Measurements from ENCODE around the gene PPM1K.

The PPM1K gene

DNA sequence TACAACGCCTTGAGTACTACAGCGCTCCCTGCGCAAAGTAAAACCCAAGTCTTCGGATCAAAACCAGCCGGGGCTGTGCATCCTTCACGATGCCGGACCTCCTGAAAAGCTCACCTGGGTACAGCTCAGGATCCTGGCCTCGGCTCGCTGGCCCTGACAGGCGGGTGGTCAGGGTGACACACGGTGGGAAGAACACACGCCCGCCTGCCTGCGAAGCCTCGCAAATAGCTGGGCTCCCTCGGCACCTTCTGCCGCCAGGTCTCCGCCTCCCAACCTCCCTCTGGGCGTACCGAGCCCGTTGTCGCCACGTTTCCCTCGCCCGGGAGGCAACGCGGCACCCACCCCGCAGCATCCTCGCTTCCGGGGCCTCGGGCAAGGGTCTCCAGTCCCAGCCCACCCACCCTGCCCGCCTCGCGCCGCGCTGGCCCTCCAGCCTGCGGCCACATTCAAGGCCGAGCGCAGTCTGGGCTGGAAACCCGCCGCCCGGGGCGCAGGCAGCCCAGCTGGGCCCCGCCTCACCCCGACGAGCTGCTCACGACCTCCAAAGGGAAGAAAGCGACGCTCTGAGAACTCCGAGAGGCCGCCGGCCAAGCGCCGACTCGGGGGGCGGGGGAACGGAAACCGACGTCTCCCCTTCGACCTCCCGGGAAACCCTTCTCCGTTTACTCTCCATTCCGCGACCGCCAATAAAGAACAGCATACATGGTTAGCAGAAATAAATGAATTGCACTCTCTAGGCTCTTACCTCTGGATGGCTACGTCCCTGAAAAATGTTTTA lies 511 bp downstream of the PPM1K start:
- peaks cover 0 to 4% of the 10 kb centered on the region in 2 experiments for H3K4me1 ChIP-seq (ENCODE audit: control insufficient read depth in 1 of 2, insufficient read depth in 2 of 2, low read length in 2 of 2)
- H3K23ac ChIP-seq (ENCODE audit: low read length) = no peak overlapping the region
- peak overlapping the region; percentile 71 for H3K9ac ChIP-seq (ENCODE audit: low read length)
- no peak overlapping the region for H2AK5ac ChIP-seq (ENCODE audit: low read length)
- H2AFZ ChIP-seq (ENCODE audit: insufficient read depth, low read length, poor library complexity) = peak overlapping the region; percentile 93
- no peak overlapping the region for H4K12ac ChIP-seq (ENCODE audit: low read depth, low read length)
- WGBS (ENCODE audit: extremely low coverage, insufficient coverage, insufficient read length) = no CpG with 5 or more reads among the region's 66 CpGs
- no peaks in the 10 kb centered on the region for H3K9me3 ChIP-seq (ENCODE audit: insufficient read depth, low read depth, low read length)
- peak overlapping the region; percentile 82 for H3K14ac ChIP-seq (ENCODE audit: low read length)
- no peak overlapping the region for H2BK120ac ChIP-seq (ENCODE audit: insufficient read depth, low read length, poor library complexity)
- H3K4ac ChIP-seq (ENCODE audit: low read depth, low read length) = peak overlapping the region; percentile 35
- H2BK5ac ChIP-seq (ENCODE audit: low read depth, low read length, poor library complexity) = no peak overlapping the region
- peak overlapping the region; percentile 88 for H3K4me3 ChIP-seq (ENCODE audit: low read depth, low read length)
- peak overlapping the region; percentile 32 for H4K91ac ChIP-seq (ENCODE audit: low read depth, low read length)
- H4K8ac ChIP-seq (ENCODE audit: low read depth, low read length) = peak overlapping the region; percentile 72
- peaks cover 3% of the 10 kb centered on the region for H3K79me2 ChIP-seq (ENCODE audit: control insufficient read depth, insufficient read depth, low read length, poor library complexity)
- peak; percentile 66 to 68 for DNase-seq
- peak overlapping the region; percentile 59 for H3K18ac ChIP-seq (ENCODE audit: low read length)
- H3K27me3 ChIP-seq (ENCODE audit: insufficient read depth, low read length) = no peaks in the 10 kb centered on the region
- peak overlapping the region; percentile 90 for H3K4me2 ChIP-seq (ENCODE audit: low read length)
- H3K27ac ChIP-seq (ENCODE audit: low read depth, low read length) = peak overlapping the region; percentile 65
- H3K36me3 ChIP-seq (ENCODE audit: control insufficient read depth in 1 of 2, insufficient read depth in 2 of 2, low read length in 2 of 2) = no peaks in the 10 kb centered on the region
- H2BK12ac ChIP-seq (ENCODE audit: low read length) = no peak overlapping the region
- peaks cover 8% of the 10 kb centered on the region for H3K79me1 ChIP-seq (ENCODE audit: low read length)

- Histone ChIP-seq H2AK5ac (ENCODE audit: low read length) (no peak overlapping the region), H4K12ac (ENCODE audit: low read depth, low read length) (no peak overlapping the region), H3K14ac (ENCODE audit: low read length) (no peak overlapping the region), H3K4ac (ENCODE audit: low read depth, low read length) (no peak overlapping the region), H3K79me2 (ENCODE audit: control insufficient read depth, insufficient read depth, low read length, poor library complexity) (peaks cover 3% of the 10 kb centered on the region), H2AFZ (ENCODE audit: insufficient read depth, low read length, poor library complexity) (no peak overlapping the region), H3K23ac (ENCODE audit: low read length) (no peak overlapping the region), H3K9ac (ENCODE audit: low read length) (no peak overlapping the region), H3K27me3 (ENCODE audit: insufficient read depth, low read length) (no peaks in the 10 kb centered on the region), H3K4me1 (ENCODE audit: control insufficient read depth in 1 of 2, insufficient read depth in 2 of 2, low read length in 2 of 2) (peaks cover 0 to 4% of the 10 kb centered on the region in 2 experiments), H3K79me1 (ENCODE audit: low read length) (peaks cover 8% of the 10 kb centered on the region), H3K36me3 (ENCODE audit: control insufficient read depth in 1 of 2, insufficient read depth in 2 of 2, low read length in 2 of 2) (peaks cover 0 to 4% of the 10 kb centered on the region in 2 experiments), H3K18ac (ENCODE audit: low read length) (no peak overlapping the region), H3K4me3 (ENCODE audit: low read depth, low read length) (no peak overlapping the region), H4K91ac (ENCODE audit: low read depth, low read length) (no peak overlapping the region), H4K8ac (ENCODE audit: low read depth, low read length) (no peak overlapping the region), H2BK120ac (ENCODE audit: insufficient read depth, low read length, poor library complexity) (no peak overlapping the region), H3K9me3 (ENCODE audit: insufficient read depth, low read depth, low read length) (peaks cover 4% of the 10 kb centered on the region), H2BK12ac (ENCODE audit: low read length) (no peak overlapping the region), H3K27ac (ENCODE audit: low read depth, low read length) (no peak overlapping the region), H3K4me2 (ENCODE audit: low read length) (no peak overlapping the region), H2BK5ac (ENCODE audit: low read depth, low read length, poor library complexity) (no peak overlapping the region)
- DNase-seq = no peak
- WGBS (ENCODE audit: extremely low coverage, insufficient coverage, insufficient read length) = no CpG with 5 or more reads among the region's 6 CpGs
Measured at GRCh38 chr4:88280228-88280795, 4.0 kb downstream of the PPM1K start.

DNA sequence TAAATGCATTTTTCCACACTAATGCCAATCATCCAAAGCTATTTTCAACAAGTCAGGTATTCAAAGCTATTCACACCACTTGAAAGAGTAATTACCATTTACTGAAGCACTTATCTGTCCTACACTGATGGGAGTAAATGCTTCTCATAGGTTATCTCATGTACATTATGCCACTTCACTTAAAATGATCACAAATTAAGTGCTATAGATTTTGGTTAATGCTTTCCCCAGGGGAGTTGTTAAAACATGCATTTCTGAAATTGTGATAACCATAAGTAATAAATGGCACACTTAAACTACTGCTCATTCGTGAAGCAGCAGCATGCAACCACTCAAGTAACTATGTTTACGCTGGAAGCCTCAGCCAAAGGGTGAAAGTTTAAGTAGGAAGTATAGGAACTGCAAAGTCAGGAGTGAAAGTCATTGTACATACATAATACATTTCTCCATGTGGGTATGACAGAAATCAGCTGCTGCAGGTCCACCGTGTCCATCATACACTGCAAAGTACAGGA lies 6.6 kb downstream of the PPM1K start:
- Histone ChIP-seq H3K4ac (ENCODE audit: low read depth, low read length) (no peak overlapping the region), H2AK5ac (ENCODE audit: low read length) (no peak overlapping the region), H2BK12ac (ENCODE audit: low read length) (no peak overlapping the region), H2BK5ac (ENCODE audit: low read depth, low read length, poor library complexity) (no peak overlapping the region), H3K79me1 (ENCODE audit: low read length) (no peaks in the 10 kb centered on the region), H3K4me1 (ENCODE audit: control insufficient read depth in 1 of 2, insufficient read depth in 2 of 2, low read length in 2 of 2) (no peaks in the 10 kb centered on the region), H4K8ac (ENCODE audit: low read depth, low read length) (no peak overlapping the region), H3K36me3 (ENCODE audit: control insufficient read depth in 1 of 2, insufficient read depth in 2 of 2, low read length in 2 of 2) (peaks cover 0 to 4% of the 10 kb centered on the region in 2 experiments), H3K9me3 (ENCODE audit: insufficient read depth, low read depth, low read length) (peaks cover 4% of the 10 kb centered on the region), H4K91ac (ENCODE audit: low read depth, low read length) (no peak overlapping the region), H4K12ac (ENCODE audit: low read depth, low read length) (no peak overlapping the region), H3K27ac (ENCODE audit: low read depth, low read length) (no peak overlapping the region), H2BK120ac (ENCODE audit: insufficient read depth, low read length, poor library complexity) (no peak overlapping the region), H2AFZ (ENCODE audit: insufficient read depth, low read length, poor library complexity) (no peak overlapping the region), H3K18ac (ENCODE audit: low read length) (no peak overlapping the region), H3K14ac (ENCODE audit: low read length) (no peak overlapping the region), H3K79me2 (ENCODE audit: control insufficient read depth, insufficient read depth, low read length, poor library complexity) (no peaks in the 10 kb centered on the region), H3K27me3 (ENCODE audit: insufficient read depth, low read length) (no peaks in the 10 kb centered on the region), H3K4me2 (ENCODE audit: low read length) (no peak overlapping the region), H3K9ac (ENCODE audit: low read length) (no peak overlapping the region), H3K23ac (ENCODE audit: low read length) (no peak overlapping the region), H3K4me3 (ENCODE audit: low read depth, low read length) (no peak overlapping the region)
- no peak for DNase-seq
- no CpG with 5 or more reads among the region's 3 CpGs for WGBS (ENCODE audit: extremely low coverage, insufficient coverage, insufficient read length)

- Histone ChIP-seq H4K91ac (ENCODE audit: low read depth, low read length) (no peak overlapping the region), H3K4me2 (ENCODE audit: low read length) (no peak overlapping the region), H3K79me1 (ENCODE audit: low read length) (no peaks in the 10 kb centered on the region), H3K79me2 (ENCODE audit: control insufficient read depth, insufficient read depth, low read length, poor library complexity) (no peaks in the 10 kb centered on the region), H3K18ac (ENCODE audit: low read length) (no peak overlapping the region), H3K36me3 (ENCODE audit: control insufficient read depth in 1 of 2, insufficient read depth in 2 of 2, low read length in 2 of 2) (peaks cover 0 to 4% of the 10 kb centered on the region in 2 experiments), H2BK12ac (ENCODE audit: low read length) (no peak overlapping the region), H4K8ac (ENCODE audit: low read depth, low read length) (no peak overlapping the region), H3K9ac (ENCODE audit: low read length) (no peak overlapping the region), H2AFZ (ENCODE audit: insufficient read depth, low read length, poor library complexity) (no peak overlapping the region), H2BK5ac (ENCODE audit: low read depth, low read length, poor library complexity) (no peak overlapping the region), H3K9me3 (ENCODE audit: insufficient read depth, low read depth, low read length) (peaks cover 4% of the 10 kb centered on the region), H2AK5ac (ENCODE audit: low read length) (no peak overlapping the region), H2BK120ac (ENCODE audit: insufficient read depth, low read length, poor library complexity) (no peak overlapping the region), H4K12ac (ENCODE audit: low read depth, low read length) (no peak overlapping the region), H3K27ac (ENCODE audit: low read depth, low read length) (no peak overlapping the region), H3K27me3 (ENCODE audit: insufficient read depth, low read length) (no peaks in the 10 kb centered on the region), H3K14ac (ENCODE audit: low read length) (no peak overlapping the region), H3K4me1 (ENCODE audit: control insufficient read depth in 1 of 2, insufficient read depth in 2 of 2, low read length in 2 of 2) (no peaks in the 10 kb centered on the region), H3K4me3 (ENCODE audit: low read depth, low read length) (no peak overlapping the region), H3K23ac (ENCODE audit: low read length) (no peak overlapping the region), H3K4ac (ENCODE audit: low read depth, low read length) (no peak overlapping the region)
- peak in 1 of 2 donors; percentile 17 for DNase-seq
- no CpG with 5 or more reads among the region's 8 CpGs for whole genome bisulfite sequencing (ENCODE audit: extremely low coverage, insufficient coverage, insufficient read length)
Measured at GRCh38 chr4:88276952-88277710, 7.2 kb downstream of the PPM1K start.

Data from trophoblast cell (in vitro differentiated cells and primary cell).